Retinal pigment epithelial cell (primary cell): ENCODE results near the gene RETREG2.

Experiments used
- DNase-seq: peaks from one replicate; pipeline ENCODE4 v3.0.0-alpha.2; 2010; ENCODE audit warnings: low read depth
- H3K4me3 ChIP-seq: 2 replicates; pipeline ENCODE4 v1.5.1; 2011; ENCODE audit warnings: mild to moderate bottlenecking, low read length, control low read depth, moderate library complexity
- CTCF ChIP-seq: conservative IDR thresholded peaks from 2 replicates; pipeline ENCODE4 v1.5.1; 2011; ENCODE audit warnings: low read depth, low read length, control low read depth, inconsistent platforms

RETREG2 gene

GRCh38 chr2:219210886-219211362 is 32.8 kb downstream of the RETREG2 start:
- H3K4me3 ChIP-seq = no peak overlapping the region
- TF ChIP-seq CTCF = no peak

GRCh38 chr2:219213026-219213415 is 34.9 kb downstream of the RETREG2 start:
- no peak overlapping the region for H3K4me3 ChIP-seq
- TF ChIP-seq CTCF = no peak
- no peak for DNase-seq

More at GRCh38 chr2:219210886-219211362, 32.8 kb downstream of the RETREG2 start:
- DNase-seq = no peak

- no peak for DNase-seq
- no peak for TF ChIP-seq CTCF
- no peak overlapping the region for H3K4me3 ChIP-seq
These were observed 35.5 kb downstream of the RETREG2 start for GRCh38 chr2:219213486-219214071.

- TF ChIP-seq CTCF = no peak
- no peak overlapping the region for H3K4me3 ChIP-seq
- DNase-seq = no peak
These were observed 36.1 kb downstream of the RETREG2 start for GRCh38 chr2:219214141-219214540.

- no peak for DNase-seq
These were observed 36.7 kb downstream of the RETREG2 start for GRCh38 chr2:219214786-219215185.

GRCh38 chr2:219215871-219216534 is 37.9 kb downstream of the RETREG2 start:
- H3K4me3 ChIP-seq = no peak overlapping the region
- no peak for TF ChIP-seq CTCF
- DNase-seq = no peak

More at GRCh38 chr2:219214786-219215185, 36.7 kb downstream of the RETREG2 start:
- H3K4me3 ChIP-seq = no peak overlapping the region
- TF ChIP-seq CTCF = no peak

GRCh38 chr2:219216535-219216915 is 38.5 kb downstream of the RETREG2 start:
- no peak for TF ChIP-seq CTCF
- no peak for DNase-seq
- H3K4me3 ChIP-seq = no peak overlapping the region
